Uterus (tissue), 2 donors: ENCODE data around the gene SLC9A7.
"Not testable (repeated sequence)": the region's sequence is repeated elsewhere in the genome, so short reads cannot be mapped to it uniquely, and the experiment has no call there.

Source experiments
- POLR2A ChIP-seq, 2 donors: fragments of 450-650 bp; IDR thresholded peaks; one replicate each; pipeline ENCODE4 v1.6.1; 2016; ENCODE audit warnings: antibody characterized with exemption in 2 of 2, mild to moderate bottlenecking in 1 of 2, moderate library complexity in 1 of 2
- TF ChIP-seq, protein P1 (sequence below), 4 experiments: fragments of 200-600 bp in 2 of 4; fragments of 450-650 bp in 2 of 4; sonication (generic) in 2 of 4; IDR thresholded peaks; one replicate each; pipeline ENCODE4 v1.5.1; 2016 to 2019; ENCODE audit warnings: antibody characterized with exemption in 4 of 4, mild to moderate bottlenecking in 2 of 4, moderate library complexity in 1 of 4

DNA sequence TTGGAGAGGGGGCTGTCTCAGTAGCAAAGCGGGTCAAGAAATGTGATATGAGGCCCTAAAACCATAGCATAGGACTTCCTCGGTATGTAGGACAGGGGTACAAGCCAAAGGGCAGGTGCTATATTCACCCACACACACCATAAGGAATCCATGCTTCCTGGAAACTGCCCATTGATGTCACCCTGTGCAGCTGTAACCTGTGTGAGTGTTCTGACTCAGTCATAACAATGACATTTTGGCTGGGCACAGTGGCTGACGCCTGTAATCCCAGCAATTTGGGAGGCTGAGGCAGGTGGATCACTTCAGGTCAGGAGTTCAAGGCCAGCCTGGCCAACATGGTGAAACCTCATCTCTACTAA lies 35.4 kb downstream of the SLC9A7 start:
- not testable (repeated sequence) for TF ChIP-seq POLR2A (IDR thresholded peaks at IDR 0.05)
- TF ChIP-seq, protein P1, sequence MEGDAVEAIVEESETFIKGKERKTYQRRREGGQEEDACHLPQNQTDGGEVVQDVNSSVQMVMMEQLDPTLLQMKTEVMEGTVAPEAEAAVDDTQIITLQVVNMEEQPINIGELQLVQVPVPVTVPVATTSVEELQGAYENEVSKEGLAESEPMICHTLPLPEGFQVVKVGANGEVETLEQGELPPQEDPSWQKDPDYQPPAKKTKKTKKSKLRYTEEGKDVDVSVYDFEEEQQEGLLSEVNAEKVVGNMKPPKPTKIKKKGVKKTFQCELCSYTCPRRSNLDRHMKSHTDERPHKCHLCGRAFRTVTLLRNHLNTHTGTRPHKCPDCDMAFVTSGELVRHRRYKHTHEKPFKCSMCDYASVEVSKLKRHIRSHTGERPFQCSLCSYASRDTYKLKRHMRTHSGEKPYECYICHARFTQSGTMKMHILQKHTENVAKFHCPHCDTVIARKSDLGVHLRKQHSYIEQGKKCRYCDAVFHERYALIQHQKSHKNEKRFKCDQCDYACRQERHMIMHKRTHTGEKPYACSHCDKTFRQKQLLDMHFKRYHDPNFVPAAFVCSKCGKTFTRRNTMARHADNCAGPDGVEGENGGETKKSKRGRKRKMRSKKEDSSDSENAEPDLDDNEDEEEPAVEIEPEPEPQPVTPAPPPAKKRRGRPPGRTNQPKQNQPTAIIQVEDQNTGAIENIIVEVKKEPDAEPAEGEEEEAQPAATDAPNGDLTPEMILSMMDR (IDR thresholded peaks at IDR 0.05) = not testable (repeated sequence)
